ENCODE data around the gene ATP5MC2.
A peak's percentile ranks its signal among the peaks of the same experiment; 100 is the strongest.

ATP5MC2 gene

DNA sequence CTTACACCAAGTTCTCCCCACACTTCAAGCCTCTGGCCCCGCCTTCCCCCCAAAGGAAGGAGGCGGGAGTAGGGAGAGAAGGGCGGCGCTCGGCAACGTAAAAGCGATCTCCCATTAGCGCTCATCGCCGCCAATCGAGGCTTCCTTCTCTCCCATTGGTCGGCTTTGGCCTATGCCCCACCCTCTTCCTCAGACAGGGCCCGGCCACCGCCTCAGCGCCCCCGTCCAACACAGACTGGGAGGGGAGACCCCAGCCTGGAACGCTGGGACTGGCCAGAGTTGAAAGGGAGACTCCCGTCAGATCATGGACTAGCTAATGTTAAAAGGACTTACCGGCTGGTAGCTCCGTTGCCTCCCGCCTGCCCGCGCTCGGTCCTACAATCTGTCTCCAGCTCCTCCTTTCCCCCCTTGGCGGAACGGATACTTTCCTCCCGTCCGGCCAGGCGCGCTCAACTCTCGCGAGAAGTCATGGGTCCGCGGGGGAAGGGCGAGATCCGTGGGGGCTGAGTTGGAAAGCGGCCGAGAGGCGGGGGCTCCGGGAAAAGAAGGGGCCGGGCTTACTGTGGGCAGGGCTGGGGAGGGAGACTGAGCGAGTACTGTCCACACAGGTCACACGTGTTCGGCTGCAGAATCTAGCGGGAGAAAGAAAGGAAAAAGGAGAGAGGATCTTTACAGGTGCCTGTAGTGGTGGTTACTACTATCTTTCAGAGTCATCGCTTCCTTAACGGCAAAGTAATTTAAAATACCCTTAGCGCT lies 49.8 kb downstream of the ATP5MC2 start, which contains the start of gene ATF7:
ATF7 (minus strand) TSS at position 437 of the 756 bp plus-strand sequence. CDS start 25,382 bp downstream, outside the sequence.
- H3K36me3 ChIP-seq (ENCODE audit: insufficient read depth, low read length), result peaks cover 3% of the 10 kb centered on the region; the same call in 1 of the 2 replicates
- peak within 1 kb of the TSS; percentile 84 for H3K9ac ChIP-seq (ENCODE audit: low read depth, low read length)
- H3K27ac ChIP-seq (ENCODE audit: low read length), result peak within 1 kb of the TSS; percentile 94
- H3K9me3 ChIP-seq (ENCODE audit: insufficient read depth, low read length, severe bottlenecking), result no peaks in the 10 kb centered on the region
- TF ChIP-seq, protein P1, sequence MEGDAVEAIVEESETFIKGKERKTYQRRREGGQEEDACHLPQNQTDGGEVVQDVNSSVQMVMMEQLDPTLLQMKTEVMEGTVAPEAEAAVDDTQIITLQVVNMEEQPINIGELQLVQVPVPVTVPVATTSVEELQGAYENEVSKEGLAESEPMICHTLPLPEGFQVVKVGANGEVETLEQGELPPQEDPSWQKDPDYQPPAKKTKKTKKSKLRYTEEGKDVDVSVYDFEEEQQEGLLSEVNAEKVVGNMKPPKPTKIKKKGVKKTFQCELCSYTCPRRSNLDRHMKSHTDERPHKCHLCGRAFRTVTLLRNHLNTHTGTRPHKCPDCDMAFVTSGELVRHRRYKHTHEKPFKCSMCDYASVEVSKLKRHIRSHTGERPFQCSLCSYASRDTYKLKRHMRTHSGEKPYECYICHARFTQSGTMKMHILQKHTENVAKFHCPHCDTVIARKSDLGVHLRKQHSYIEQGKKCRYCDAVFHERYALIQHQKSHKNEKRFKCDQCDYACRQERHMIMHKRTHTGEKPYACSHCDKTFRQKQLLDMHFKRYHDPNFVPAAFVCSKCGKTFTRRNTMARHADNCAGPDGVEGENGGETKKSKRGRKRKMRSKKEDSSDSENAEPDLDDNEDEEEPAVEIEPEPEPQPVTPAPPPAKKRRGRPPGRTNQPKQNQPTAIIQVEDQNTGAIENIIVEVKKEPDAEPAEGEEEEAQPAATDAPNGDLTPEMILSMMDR (IDR thresholded peaks at IDR 0.05; ENCODE audit: borderline replicate concordance, extremely low read depth, low read length, poor library complexity, severe bottlenecking), result no peak
- TF ChIP-seq EZH2 (IDR thresholded peaks at IDR 0.05; ENCODE audit: borderline replicate concordance, low read depth, low read length, severe bottlenecking), result no peak
- no peaks in the 10 kb centered on the region for H4K20me1 ChIP-seq (ENCODE audit: insufficient read depth, low read length)
- H3K4me1 ChIP-seq (ENCODE audit: insufficient read depth, low read length), result peaks cover 31% of the 10 kb centered on the region
- H3K79me2 ChIP-seq (ENCODE audit: insufficient read depth, low read length), result peaks cover 47% of the 10 kb centered on the region
- peak within 1 kb of the TSS; percentile 91 for H3K4me2 ChIP-seq (ENCODE audit: insufficient read depth, low read length)
- peak; percentile 96 for ATAC-seq (ENCODE audit: insufficient read depth, low read depth)
- no peaks in the 10 kb centered on the region for H3K27me3 ChIP-seq (ENCODE audit: insufficient read depth, low read length, poor library complexity)
- H3K4me3 ChIP-seq (ENCODE audit: low read depth in 1 of 2, low read length in 2 of 2), result peak within 1 kb of the TSS; percentile 91 to 96
- H2AFZ ChIP-seq (ENCODE audit: low read depth, low read length), result peak within 1 kb of the TSS; percentile 86
- DNase-seq, result peak; percentile 98

DNA sequence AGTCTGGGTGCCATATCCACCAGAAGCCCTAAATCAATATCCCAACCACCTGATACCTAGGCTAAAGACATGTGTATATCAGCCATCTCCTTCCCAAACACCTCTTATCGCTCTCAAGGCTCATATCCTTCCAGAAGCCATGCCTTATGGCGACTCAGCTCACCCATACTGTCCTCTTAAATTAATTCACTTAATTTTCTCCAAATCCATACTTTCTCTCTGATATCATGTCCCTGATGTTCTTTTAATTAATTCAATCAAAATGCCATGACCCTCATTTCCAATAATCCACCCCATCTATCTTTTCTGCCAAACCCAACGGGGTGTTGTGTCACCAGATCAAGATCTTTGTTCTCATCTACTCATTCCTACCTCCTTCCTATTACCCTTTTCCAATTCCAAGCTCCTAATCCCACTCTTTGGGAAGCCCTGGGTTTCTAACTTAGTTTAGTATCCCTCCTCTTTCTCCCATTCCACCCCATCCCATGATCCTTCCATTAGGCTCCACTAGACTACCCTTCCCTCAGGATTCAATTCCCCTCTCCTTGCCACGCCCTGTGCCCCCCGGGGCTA lies 50.4 kb downstream of the ATP5MC2 start:
- Histone ChIP-seq H3K9ac (ENCODE audit: low read depth, low read length) (peak overlapping the region; percentile 84), H3K27ac (ENCODE audit: low read length) (peak overlapping the region; percentile 94), H3K4me2 (ENCODE audit: insufficient read depth, low read length) (peak overlapping the region; percentile 91), H3K4me3 (ENCODE audit: low read depth in 1 of 2, low read length in 2 of 2) (peak overlapping the region; percentile 91 to 96), H3K79me2 (ENCODE audit: insufficient read depth, low read length) (peaks cover 53% of the 10 kb centered on the region), H3K9me3 (ENCODE audit: insufficient read depth, low read length, severe bottlenecking) (no peaks in the 10 kb centered on the region), H3K36me3 (ENCODE audit: insufficient read depth, low read length) (peaks cover 3% of the 10 kb centered on the region; the same call in 1 of the 2 replicates), H2AFZ (ENCODE audit: low read depth, low read length) (peak overlapping the region; percentile 86), H3K4me1 (ENCODE audit: insufficient read depth, low read length) (peaks cover 31% of the 10 kb centered on the region), H4K20me1 (ENCODE audit: insufficient read depth, low read length) (no peaks in the 10 kb centered on the region), H3K27me3 (ENCODE audit: insufficient read depth, low read length, poor library complexity) (no peaks in the 10 kb centered on the region)
- DNase-seq (no peak), ATAC-seq (ENCODE audit: insufficient read depth, low read depth) (no peak)
- TF ChIP-seq, protein P1 (IDR thresholded peaks at IDR 0.05; ENCODE audit: borderline replicate concordance, extremely low read depth, low read length, poor library complexity, severe bottlenecking), result no peak
- no peak for TF ChIP-seq EZH2 (IDR thresholded peaks at IDR 0.05; ENCODE audit: borderline replicate concordance, low read depth, low read length, severe bottlenecking)

DNA sequence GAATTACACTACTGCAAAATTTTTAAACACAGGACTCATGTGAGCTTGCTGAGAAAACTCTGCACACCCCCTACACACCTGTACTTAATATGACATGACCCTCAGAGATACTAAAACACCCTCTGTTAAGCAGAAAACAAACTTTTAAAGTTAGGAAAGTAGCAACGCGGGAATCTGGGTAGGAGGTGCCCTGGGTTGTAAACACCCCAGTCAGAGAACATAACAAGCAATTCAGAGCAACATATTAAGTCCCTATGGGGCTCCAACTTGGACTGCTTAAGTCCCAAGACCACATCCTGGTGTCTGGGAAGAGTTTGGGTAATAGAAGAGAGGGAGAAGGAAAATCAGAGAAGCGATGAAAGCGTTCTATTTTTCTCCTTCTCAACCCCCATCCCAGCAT lies 50.9 kb downstream of the ATP5MC2 start:
- no peak overlapping the region for H2AFZ ChIP-seq (ENCODE audit: low read depth, low read length)
- peak overlapping the region; percentile 91 to 96; a peak in 3 of 4 replicates for H3K4me3 ChIP-seq (ENCODE audit: low read depth in 1 of 2, low read length in 2 of 2)

More for the DNA sequence above, 50.9 kb downstream of the ATP5MC2 start:
- no peaks in the 10 kb centered on the region for H4K20me1 ChIP-seq (ENCODE audit: insufficient read depth, low read length)
- ATAC-seq (ENCODE audit: insufficient read depth, low read depth) (no peak), DNase-seq (no peak)
- peak overlapping the region; percentile 84 for H3K9ac ChIP-seq (ENCODE audit: low read depth, low read length)
- H3K9me3 ChIP-seq (ENCODE audit: insufficient read depth, low read length, severe bottlenecking), result no peaks in the 10 kb centered on the region
- peaks cover 55% of the 10 kb centered on the region for H3K79me2 ChIP-seq (ENCODE audit: insufficient read depth, low read length)
- peak overlapping the region; percentile 91 for H3K4me2 ChIP-seq (ENCODE audit: insufficient read depth, low read length)
- H3K27ac ChIP-seq (ENCODE audit: low read length), result peak overlapping the region; percentile 94
- TF ChIP-seq EZH2 (IDR thresholded peaks at IDR 0.05; ENCODE audit: borderline replicate concordance, low read depth, low read length, severe bottlenecking), result no peak
- TF ChIP-seq, protein P1 (IDR thresholded peaks at IDR 0.05; ENCODE audit: borderline replicate concordance, extremely low read depth, low read length, poor library complexity, severe bottlenecking), result no peak
- no peaks in the 10 kb centered on the region for H3K27me3 ChIP-seq (ENCODE audit: insufficient read depth, low read length, poor library complexity)
- H3K36me3 ChIP-seq (ENCODE audit: insufficient read depth, low read length), result peaks cover 3% of the 10 kb centered on the region; the same call in 1 of the 2 replicates
- H3K4me1 ChIP-seq (ENCODE audit: insufficient read depth, low read length), result peaks cover 31% of the 10 kb centered on the region
